Testis (tissue), 3 donors: ENCODE data around the gene AMTN. TPM values are rescaled to one million over a fixed set of nuclear protein-coding genes. Genes with fewer than 3 reads are reported as not detected.

Source experiments
- DNase-seq: peaks from one replicate; pipeline ENCODE4 v3.0.0-alpha.2; 2019
- H3K27ac ChIP-seq, 2 donors: fragments of 200-600 bp; sonication (generic); one replicate each; pipeline ENCODE4 v1.5.1; 2019
- H3K27me3 ChIP-seq: fragments of 200-600 bp; sonication (generic); one replicate; pipeline ENCODE4 v1.5.1; 2019
- H3K36me3 ChIP-seq: fragments of 200-600 bp; sonication (generic); one replicate; pipeline ENCODE4 v1.5.1; 2017; ENCODE audit warnings: low read depth; ENCODE audit errors: missing control alignments
- H3K4me1 ChIP-seq: fragments of 200-600 bp; sonication (generic); one replicate; pipeline ENCODE4 v1.5.1; 2019
- H3K4me3 ChIP-seq, 2 donors: fragments of 200-600 bp; sonication (generic); one replicate each; pipeline ENCODE4 v1.5.1; 2017 to 2019
- H3K9me3 ChIP-seq: fragments of 200-600 bp; sonication (generic); one replicate; pipeline ENCODE4 v1.5.1; 2017
- POLR2A ChIP-seq: fragments of 450-650 bp; IDR thresholded peaks from one replicate; pipeline ENCODE4 v1.6.1; 2017; ENCODE audit warnings: antibody characterized with exemption, mild to moderate bottlenecking, moderate library complexity
- WGBS, 2 donors: methylation state at CpG; one replicate each; pipeline ENCODE4 v1.1.5; 2018; 5-methylcytosine and 5-hydroxymethylcytosine counted together
- intact Hi-C: fragments of 100-400 bp; cut with DNase I; formaldehyde crosslinking; loops from one replicate; pipeline ENCODE4 v1.15.1; 2023; ENCODE audit warnings: low total_unique reads
- polyA plus RNA-seq: library from polyadenylated mRNA; stranded (reverse); fragments of 350-450 nt; fragmentation: Illumina TruSeq; extraction: RNeasy Lipid Tissue Mini Kit (QIAGEN cat#74804); gene quantifications from one replicate; pipeline ENCODE4 v1.2.3, GENCODE V29; 2014; ENCODE audit warnings: low read depth, low replicate concordance; ENCODE audit not compliant: insufficient read depth
- total RNA-seq, 2 donors: library from RNA; depleted of rRNA; stranded (reverse); fragments of >200 nt; gene quantifications; one replicate each; pipeline ENCODE4 v1.2.3, GENCODE V29; 2016
- TF ChIP-seq, protein P1 (sequence below), 3 experiments: fragments of 450-650 bp in 2 of 3; fragments of 200-600 bp in 1 of 3; sonication (generic) in 1 of 3; IDR thresholded peaks; one replicate each; pipeline ENCODE4 v1.5.1; 2016 to 2019; ENCODE audit warnings: antibody characterized with exemption in 3 of 3, mild to moderate bottlenecking in 2 of 3, moderate library complexity in 1 of 3

Gene AMTN
- total and polyA plus RNA-seq, 3 donors from 2014 or later: not detected

DNA sequence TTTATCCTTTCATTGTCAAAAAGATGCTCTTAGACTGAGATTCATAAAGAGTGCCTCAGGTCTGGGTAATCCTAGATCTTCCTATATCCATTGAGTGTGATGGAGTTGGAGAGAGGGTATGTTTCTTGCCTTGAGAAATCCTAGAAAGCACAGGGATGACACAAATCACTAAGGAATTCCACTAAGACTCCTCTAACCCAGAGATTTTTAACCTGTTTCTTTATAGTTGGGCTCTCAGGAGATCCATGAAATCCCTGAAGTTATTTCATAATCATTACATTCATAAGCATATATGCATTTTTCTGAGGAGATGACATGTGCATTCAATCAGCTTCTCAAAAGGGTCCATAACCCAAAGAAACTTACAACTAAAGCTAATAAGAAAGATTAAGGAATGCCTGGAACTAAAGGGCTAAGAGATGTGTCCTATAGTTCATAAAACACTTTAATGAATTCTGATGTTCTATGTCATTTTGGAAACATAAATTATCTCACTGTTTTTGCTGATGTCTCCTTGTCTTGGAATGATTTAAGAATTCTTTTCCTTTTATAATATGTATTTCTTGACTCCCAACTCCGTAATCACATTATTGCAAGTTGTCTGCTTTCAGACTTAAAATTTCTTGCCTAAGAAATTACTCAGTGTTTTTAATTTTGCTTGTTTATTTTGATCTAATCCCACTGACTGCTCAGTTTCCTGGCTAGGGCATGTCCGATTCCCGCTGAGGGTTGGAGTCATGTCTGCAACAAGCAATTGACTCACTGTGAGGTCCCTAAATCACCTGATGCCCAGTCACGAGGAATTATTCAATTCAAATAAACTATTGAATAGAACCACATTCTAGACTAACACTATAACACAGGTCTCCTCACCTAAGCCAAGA lies 2.8 kb upstream of the AMTN start:
- Histone ChIP-seq H3K27me3 (no peaks in the 10 kb centered on the region), H3K27ac (no peak overlapping the region), H3K36me3 (no peaks in the 10 kb centered on the region), H3K4me3 (no peak overlapping the region), H3K9me3 (no peaks in the 10 kb centered on the region), H3K4me1 (no peaks in the 10 kb centered on the region)
- TF ChIP-seq, protein P1, sequence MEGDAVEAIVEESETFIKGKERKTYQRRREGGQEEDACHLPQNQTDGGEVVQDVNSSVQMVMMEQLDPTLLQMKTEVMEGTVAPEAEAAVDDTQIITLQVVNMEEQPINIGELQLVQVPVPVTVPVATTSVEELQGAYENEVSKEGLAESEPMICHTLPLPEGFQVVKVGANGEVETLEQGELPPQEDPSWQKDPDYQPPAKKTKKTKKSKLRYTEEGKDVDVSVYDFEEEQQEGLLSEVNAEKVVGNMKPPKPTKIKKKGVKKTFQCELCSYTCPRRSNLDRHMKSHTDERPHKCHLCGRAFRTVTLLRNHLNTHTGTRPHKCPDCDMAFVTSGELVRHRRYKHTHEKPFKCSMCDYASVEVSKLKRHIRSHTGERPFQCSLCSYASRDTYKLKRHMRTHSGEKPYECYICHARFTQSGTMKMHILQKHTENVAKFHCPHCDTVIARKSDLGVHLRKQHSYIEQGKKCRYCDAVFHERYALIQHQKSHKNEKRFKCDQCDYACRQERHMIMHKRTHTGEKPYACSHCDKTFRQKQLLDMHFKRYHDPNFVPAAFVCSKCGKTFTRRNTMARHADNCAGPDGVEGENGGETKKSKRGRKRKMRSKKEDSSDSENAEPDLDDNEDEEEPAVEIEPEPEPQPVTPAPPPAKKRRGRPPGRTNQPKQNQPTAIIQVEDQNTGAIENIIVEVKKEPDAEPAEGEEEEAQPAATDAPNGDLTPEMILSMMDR (IDR thresholded peaks at IDR 0.05): no peak
- no peak for TF ChIP-seq POLR2A
- intact Hi-C loops: no loop called here
- DNase-seq: no peak
- WGBS, 2 donors: 61 to 83% methylated on average over 4 of the region's 4 CpGs

DNA sequence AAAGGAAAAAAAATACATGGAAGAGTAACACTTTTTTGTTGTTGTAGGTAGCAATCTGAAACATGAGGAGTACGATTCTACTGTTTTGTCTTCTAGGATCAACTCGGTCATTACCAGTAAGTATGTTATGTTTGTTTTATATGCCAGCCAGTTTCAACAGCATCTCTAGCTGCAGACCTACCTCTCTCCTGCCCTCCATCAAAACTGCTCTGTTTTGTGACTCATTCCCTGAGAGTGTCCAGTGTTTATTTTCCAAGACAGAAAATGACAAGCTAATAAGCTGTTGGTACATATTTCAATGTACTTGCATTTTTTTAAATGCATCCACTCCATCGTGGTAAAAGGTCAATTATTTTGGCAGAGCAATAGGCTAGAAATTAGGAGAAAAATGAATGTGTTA lies 347 bp downstream of the AMTN start:
- H3K4me1 ChIP-seq: no peaks in the 10 kb centered on the region
- no peaks in the 10 kb centered on the region for H3K27me3 ChIP-seq
- intact Hi-C loops: no loop called here
- WGBS, 2 donors: 35 to 72% methylated on average over 3 of the region's 3 CpGs
- no peak overlapping the region for H3K4me3 ChIP-seq
- no peak for TF ChIP-seq POLR2A
- no peak overlapping the region for H3K27ac ChIP-seq
- DNase-seq: no peak
- H3K36me3 ChIP-seq: no peaks in the 10 kb centered on the region
- no peaks in the 10 kb centered on the region for H3K9me3 ChIP-seq

DNA sequence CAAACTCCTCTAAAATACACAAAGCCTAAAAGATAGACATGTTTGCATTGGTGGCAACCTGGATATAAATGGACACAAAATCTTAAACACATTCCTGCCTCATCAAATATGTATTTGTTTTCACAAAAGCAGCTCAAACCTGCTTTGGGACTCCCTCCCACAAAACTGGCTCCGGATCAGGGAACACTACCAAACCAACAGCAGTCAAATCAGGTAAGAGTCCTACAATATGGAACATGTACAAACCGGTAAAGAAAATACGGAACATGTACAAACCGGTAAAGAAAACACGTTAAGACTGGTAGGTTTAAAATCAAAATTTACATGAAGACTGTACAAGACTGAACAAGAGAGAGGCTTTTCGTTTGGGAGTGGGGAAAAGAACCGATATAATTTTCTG lies 4.3 kb downstream of the AMTN start:
- DNase-seq: no peak
- no peaks in the 10 kb centered on the region for H3K9me3 ChIP-seq
- H3K4me1 ChIP-seq: no peaks in the 10 kb centered on the region
- H3K27me3 ChIP-seq: no peaks in the 10 kb centered on the region
- no peaks in the 10 kb centered on the region for H3K36me3 ChIP-seq
- intact Hi-C loops: no loop called here
- TF ChIP-seq POLR2A: no peak
- no peak overlapping the region for H3K4me3 ChIP-seq
- no peak overlapping the region for H3K27ac ChIP-seq
- WGBS, 2 donors: 83 to 89% methylated on average over 7 of the region's 7 CpGs

DNA sequence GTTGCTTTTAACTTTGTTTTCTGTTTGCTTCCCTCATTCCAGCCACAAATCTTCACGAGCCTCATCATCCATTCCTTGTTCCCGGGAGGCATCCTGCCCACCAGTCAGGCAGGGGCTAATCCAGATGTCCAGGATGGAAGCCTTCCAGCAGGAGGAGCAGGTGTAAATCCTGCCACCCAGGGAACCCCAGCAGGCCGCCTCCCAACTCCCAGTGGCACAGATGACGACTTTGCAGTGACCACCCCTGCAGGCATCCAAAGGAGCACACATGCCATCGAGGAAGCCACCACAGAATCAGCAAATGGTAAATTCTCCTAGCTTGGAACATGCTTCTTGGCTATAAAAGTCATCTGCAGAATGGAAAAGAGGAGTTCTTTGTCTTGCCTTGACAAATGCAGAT lies 12.6 kb downstream of the AMTN start:
- H3K36me3 ChIP-seq: no peaks in the 10 kb centered on the region
- H3K9me3 ChIP-seq: no peaks in the 10 kb centered on the region
- H3K4me1 ChIP-seq: no peaks in the 10 kb centered on the region
- no peak overlapping the region for H3K4me3 ChIP-seq
- TF ChIP-seq, protein P1 (IDR thresholded peaks at IDR 0.05): no peak
- no peak for TF ChIP-seq POLR2A
- no peak overlapping the region for H3K27ac ChIP-seq
- no peak for DNase-seq
- H3K27me3 ChIP-seq: no peaks in the 10 kb centered on the region
- intact Hi-C loops: no loop called here
- whole genome bisulfite sequencing, 2 donors: 71 to 85% methylated on average over 5 of the region's 5 CpGs

DNA sequence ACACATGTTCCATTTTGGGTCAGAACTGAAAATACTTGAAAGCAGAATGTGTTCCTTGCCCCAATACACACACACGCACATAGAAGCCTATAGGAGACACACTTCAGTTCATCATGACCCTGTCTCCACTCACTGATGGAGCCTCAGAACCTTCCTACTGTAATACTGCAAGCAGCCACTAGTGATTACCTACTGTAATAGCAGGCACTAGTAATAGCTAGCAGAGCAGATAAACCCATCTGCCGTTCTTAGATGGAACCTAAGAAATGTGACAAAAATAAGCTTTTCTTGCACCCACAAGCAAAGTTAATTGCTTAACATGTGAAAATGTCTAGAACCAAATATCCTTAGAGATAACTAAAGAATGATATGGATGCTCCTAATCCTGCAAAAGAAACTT lies 13.6 kb downstream of the AMTN start:
- TF ChIP-seq, protein P1 (IDR thresholded peaks at IDR 0.05): no peak
- TF ChIP-seq POLR2A: no peak
- Histone ChIP-seq H3K27ac (no peak overlapping the region), H3K4me3 (no peak overlapping the region), H3K9me3 (no peaks in the 10 kb centered on the region), H3K4me1 (no peaks in the 10 kb centered on the region), H3K36me3 (no peaks in the 10 kb centered on the region), H3K27me3 (no peaks in the 10 kb centered on the region)
- intact Hi-C loops: no loop called here
- no peak for DNase-seq
- 72 to 84% methylated on average over 2 of the region's 2 CpGs for WGBS, 2 donors

DNA sequence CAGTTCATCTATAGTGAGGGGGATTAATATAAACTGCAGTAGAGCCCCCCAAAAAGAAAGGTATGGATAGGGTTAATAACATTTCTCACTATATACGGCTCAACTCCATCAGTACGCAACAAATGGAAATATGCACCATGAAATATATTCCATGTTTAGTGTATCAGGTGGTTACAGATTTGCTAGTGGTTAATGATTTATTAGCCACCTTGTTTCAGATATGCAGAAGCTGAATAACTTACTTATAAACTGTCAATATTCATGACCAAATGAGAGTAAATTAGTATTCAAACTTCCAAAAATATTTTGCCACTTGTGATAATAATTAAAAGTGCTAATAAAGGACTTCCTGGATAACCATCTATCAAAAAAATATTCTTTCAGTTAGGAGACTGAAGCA lies 14.8 kb downstream of the AMTN start:
- no peak for DNase-seq
- Histone ChIP-seq H3K4me1 (no peaks in the 10 kb centered on the region), H3K27ac (no peak overlapping the region), H3K4me3 (no peak overlapping the region), H3K27me3 (no peaks in the 10 kb centered on the region), H3K9me3 (no peaks in the 10 kb centered on the region), H3K36me3 (no peaks in the 10 kb centered on the region)
- 78% methylated on average over 2 of the region's 2 CpGs for whole genome bisulfite sequencing, 2 donors
- TF ChIP-seq POLR2A: no peak
- TF ChIP-seq, protein P1 (IDR thresholded peaks at IDR 0.05): no peak
- intact Hi-C loops: no loop called here
